Omental fat pad (tissue), 4 donors: Measurements from ENCODE around the gene AKAP6. TPM values are rescaled to one million over a fixed set of nuclear protein-coding genes. Genes with fewer than 3 reads are reported as not detected.

Source experiments
- ATAC-seq: fragments of 150-250 bp; one replicate; pipeline ENCODE4 v1.9.1; 2016; ENCODE audit warnings: mild to moderate bottlenecking, moderate library complexity; ENCODE audit not compliant: low FRiP score
- DNase-seq: peaks from one replicate; pipeline ENCODE4 v3.0.0-alpha.2; 2019; ENCODE audit warnings: low spot score
- total RNA-seq, 4 donors: library from RNA; depleted of rRNA; stranded (reverse); fragments of >200 nt; gene quantifications; one replicate each; pipeline ENCODE4 v1.1.0, GENCODE V29; 2016
- TF ChIP-seq, protein P1 (sequence below), 3 donors: fragments of 450-650 bp; IDR thresholded peaks; one replicate each; pipeline ENCODE4 v1.5.1; 2016 to 2017; ENCODE audit warnings: antibody characterized with exemption in 3 of 3, mild to moderate bottlenecking in 3 of 3, moderate library complexity in 2 of 3

AKAP6 gene
- total RNA-seq, 4 donors from 2014 or later = 3.3 to 8.7 (median 5.2) TPM

DNA sequence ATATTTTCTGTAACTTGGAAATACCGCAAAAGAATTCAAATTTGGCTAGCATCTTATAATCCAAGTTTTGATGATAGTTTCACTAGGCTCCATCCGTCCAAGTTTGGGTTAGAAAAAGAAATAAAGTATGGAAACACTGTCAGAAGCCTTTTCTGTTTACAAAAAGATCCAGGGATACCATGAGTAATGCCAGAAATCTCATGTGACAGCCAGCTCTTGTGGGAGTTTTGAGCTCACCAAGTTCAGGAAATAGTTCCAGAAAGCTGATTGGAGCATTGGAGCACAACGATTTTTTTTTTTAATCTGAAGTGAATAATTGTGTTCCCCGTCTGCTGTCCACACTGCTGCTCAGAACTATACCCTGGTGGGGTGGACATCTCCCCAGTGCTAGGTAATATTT, 379.9 kb downstream of the AKAP6 start:
- no peak for DNase-seq
- ATAC-seq = peak; percentile 74
- TF ChIP-seq, protein P1, sequence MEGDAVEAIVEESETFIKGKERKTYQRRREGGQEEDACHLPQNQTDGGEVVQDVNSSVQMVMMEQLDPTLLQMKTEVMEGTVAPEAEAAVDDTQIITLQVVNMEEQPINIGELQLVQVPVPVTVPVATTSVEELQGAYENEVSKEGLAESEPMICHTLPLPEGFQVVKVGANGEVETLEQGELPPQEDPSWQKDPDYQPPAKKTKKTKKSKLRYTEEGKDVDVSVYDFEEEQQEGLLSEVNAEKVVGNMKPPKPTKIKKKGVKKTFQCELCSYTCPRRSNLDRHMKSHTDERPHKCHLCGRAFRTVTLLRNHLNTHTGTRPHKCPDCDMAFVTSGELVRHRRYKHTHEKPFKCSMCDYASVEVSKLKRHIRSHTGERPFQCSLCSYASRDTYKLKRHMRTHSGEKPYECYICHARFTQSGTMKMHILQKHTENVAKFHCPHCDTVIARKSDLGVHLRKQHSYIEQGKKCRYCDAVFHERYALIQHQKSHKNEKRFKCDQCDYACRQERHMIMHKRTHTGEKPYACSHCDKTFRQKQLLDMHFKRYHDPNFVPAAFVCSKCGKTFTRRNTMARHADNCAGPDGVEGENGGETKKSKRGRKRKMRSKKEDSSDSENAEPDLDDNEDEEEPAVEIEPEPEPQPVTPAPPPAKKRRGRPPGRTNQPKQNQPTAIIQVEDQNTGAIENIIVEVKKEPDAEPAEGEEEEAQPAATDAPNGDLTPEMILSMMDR (IDR thresholded peaks at IDR 0.05) = no peak

DNA sequence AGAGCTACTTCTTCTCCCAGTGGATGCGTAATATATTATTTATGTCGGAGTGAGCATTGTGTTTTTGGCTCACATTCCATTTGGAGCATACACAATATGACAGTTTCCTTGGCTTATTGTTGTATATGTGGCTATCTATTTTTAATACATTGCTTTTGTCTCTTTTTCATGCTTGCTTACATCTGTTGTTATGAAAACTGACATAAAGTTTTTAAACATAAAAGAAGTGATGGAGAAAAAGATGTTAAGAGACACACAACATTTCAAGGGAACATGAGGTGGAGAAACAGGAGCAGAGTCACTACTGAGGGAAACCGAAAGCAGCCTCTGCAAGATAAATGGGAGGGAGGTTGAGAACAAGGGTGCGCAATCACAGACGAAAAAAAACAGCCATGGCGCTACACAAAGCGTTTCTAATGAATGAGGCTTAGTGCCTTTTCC, 381.2 kb downstream of the AKAP6 start:
- ATAC-seq (no peak), DNase-seq (no peak)
- TF ChIP-seq, protein P1 (IDR thresholded peaks at IDR 0.05) = no peak

DNA sequence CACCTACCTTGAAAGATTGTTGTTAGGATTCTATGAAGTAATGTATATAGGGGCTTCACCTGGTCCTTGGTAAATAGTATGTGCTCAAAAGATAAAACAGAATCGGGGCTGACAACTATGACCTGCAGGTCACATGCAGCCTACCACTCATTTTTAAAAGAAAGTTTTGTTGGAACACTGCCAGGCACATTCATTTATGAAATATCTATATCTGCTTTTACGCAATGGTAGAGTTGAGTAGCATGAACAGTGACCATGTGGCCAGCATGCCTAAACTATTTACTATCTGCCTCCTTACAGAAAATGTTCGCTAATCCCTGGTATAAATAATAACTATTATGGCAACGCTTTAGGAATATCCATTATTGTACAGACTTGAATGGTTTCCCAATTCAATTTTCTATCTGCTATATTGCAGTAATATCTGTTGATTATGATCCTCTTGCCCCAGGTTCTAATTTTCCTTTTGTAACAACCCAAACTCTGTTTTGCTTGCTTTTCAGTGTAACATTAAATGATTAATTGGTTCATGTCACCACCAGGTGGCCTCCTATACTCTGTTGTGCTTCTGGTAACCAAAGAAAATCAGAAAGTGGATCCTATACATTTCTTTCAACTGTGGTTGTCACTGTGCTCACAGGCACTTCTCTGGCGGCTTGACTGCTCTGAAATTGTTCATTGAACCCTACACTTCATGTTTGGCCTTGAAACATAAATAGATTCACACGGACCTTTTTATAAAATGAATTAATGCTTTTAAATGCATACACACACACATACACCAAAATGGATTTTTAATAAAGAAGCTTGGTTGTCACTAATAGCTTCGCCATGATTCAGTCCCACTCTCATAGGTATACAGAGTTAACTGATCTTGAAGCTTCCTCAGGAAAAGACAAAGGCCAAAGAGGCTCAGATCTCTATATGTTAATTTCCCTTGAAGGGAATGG, 381.9 kb downstream of the AKAP6 start:
- TF ChIP-seq, protein P1 (IDR thresholded peaks at IDR 0.05) = no peak
- ATAC-seq = no peak
- DNase-seq = no peak

DNA sequence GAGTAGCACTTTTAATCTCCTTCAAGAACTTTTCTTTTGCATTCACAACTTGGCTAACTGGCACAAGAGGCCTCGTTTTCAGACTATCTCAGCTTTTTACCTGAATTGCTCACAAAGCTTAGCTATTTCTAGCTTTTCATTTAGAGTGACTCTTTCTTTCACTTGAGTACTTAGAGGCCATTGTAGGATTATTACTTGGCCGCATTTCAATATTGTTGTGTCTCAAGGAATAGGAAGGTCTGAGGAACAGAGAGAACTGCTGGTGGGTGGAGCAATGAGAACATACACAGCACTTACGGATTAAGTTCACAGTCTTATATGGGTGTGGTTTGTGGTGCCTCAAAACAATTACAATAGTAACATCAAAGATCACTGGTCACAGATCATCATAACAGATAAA, 384.8 kb downstream of the AKAP6 start:
- DNase-seq (no peak), ATAC-seq (no peak)
- TF ChIP-seq, protein P1 (IDR thresholded peaks at IDR 0.05) = no peak

DNA sequence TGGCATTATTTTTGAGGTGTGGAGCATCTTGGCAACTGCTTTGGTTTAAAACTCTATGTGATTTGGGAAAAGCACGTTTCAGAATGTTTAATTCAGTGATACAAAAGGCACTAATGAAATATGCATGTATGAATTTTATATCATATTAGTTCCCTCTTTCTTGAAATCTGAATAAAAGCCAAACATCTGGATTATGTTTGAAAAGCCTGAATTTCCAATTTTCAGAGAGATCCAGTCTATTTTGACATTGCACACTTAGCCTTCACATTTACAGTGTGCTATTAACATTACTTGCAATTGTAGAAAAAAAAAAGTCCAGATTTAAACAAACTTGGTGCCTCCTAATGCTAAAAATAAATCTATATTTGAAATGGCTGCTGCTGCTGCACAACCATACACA, 390.5 kb downstream of the AKAP6 start:
- DNase-seq (no peak), ATAC-seq (no peak)
- TF ChIP-seq, protein P1 (IDR thresholded peaks at IDR 0.05) = no peak

DNA sequence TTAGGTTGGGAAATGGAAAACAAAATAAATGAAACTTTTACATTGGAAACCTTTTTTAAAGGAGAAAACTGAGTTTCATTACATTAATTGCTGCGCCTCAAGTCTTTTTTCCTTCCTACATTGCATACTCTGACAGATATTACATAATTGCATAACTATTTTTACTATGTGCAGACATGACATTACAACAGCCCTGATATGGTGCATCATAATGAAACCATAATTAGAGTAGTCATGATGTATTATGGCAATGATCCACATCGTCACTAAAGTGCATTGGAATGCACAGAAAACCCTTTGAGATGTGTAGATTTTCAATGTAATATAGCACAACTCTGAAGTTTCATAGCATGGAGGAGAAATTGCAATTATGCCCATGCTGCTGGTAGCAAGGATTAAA, 391.8 kb downstream of the AKAP6 start:
- no peak for DNase-seq
- ATAC-seq = no peak

More for the DNA sequence above, 391.8 kb downstream of the AKAP6 start:
- TF ChIP-seq, protein P1 (IDR thresholded peaks at IDR 0.05) = no peak
